Measurements from ENCODE around the gene TRMT44.
A peak's percentile ranks its signal among the peaks of the same experiment; 100 is the strongest.

Gene TRMT44

DNA sequence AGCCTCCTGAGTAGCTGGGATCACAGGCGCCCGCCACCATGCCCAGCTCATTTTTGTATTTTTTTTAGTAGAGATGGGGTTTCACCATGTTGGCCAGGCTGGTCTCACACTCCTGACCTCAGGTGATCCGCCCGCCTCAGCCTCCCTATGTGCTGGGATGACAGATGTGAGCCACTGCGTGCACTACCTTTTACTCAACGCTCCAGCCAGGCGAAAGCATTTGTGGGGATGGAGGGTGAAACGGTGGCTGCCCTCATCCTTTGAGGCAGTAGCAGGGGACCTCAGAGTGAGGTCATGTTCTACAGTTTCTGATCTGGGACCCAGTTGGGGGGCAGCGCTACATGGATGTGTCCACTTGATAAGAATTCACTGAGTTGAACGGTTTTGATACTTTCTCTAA lies 73.8 kb downstream of the TRMT44 start:
- Mint-ChIP-seq H3K4me1 (no peaks in the 10 kb centered on the region), H3K27me3 (no peaks in the 10 kb centered on the region), H3K9me3 (peaks cover 0 to 16% of the 10 kb centered on the region in 2 donors), H3K27ac (peak overlapping the region in 1 of 2 donors; percentile 42), H3K4me3 (no peak overlapping the region)
- ATAC-seq (no peak), DNase-seq (no peak)

DNA sequence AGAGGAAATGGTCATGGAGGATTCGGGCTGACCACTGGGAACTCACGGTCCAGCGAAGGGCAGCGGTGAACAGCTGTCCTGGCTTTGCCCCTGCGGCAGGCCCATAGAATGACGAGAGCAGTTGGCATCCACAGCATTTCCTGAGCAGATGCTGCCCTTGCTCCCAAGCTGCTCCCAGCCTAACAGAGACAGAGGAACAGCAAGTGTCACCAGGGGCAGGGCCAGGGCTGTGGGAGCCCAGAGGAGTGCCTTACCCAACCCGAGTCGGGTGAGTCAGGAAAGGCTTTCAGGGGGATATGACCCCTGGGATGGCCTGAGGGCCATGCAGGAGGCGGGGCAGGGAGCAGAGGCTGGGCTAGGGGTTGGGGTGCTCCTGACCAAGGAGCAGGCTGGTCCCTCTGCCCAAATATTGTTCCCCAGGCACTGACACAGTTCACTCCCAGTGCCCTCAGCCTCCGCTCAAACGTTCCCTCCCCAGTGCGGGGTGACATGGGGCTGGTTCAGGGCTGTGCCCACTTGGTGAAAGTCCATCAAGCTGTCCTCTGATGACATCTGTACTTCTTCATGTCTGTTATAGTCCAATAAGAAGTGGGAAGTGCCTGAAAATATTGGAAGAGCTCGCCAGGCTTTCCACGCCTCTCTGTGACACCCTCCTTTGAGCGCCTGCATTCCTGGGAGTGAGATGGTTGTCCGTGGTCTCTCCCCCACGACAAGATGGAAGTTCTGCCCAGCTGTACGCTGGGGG lies 74.9 kb downstream of the TRMT44 start:
- DNase-seq, result no peak
- ATAC-seq, result no peak
- Mint-ChIP-seq H3K27me3 (no peaks in the 10 kb centered on the region), H3K4me3 (no peak overlapping the region), H3K9me3 (peaks cover 0 to 27% of the 10 kb centered on the region in 2 donors), H3K4me1 (no peaks in the 10 kb centered on the region), H3K27ac (peak overlapping the region in 1 of 2 donors; percentile 74)

DNA sequence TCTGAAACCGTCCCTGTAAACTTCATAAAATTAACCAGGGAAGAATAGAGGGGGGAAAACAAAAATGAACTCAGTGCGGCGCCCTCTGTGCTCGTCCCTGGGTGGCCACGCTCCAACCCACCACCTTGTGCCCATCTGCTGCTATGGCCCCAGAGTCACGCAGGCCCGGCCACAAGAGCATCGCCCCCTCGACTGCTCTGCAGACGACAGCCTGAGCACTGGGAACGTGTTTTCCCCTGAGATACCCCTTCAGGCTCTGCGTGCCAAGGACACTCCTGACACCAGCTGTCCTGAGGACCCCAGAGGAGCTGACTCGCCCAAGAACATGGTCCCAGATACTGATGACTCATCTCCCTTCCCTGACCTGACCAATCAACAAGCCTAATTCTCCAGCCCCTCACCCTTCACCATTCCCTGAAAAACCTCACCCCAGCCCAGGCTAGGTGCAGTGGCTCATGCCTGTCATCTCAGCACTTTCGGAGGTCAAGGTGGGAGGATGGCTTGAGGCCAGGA lies 75.5 kb downstream of the TRMT44 start:
- H3K4me1 Mint-ChIP-seq, result no peaks in the 10 kb centered on the region
- H3K4me3 Mint-ChIP-seq, result no peak overlapping the region
- no peaks in the 10 kb centered on the region for H3K27me3 Mint-ChIP-seq
- DNase-seq, result no peak
- no peak for ATAC-seq
- peak overlapping the region in 1 of 2 donors; percentile 74 for H3K27ac Mint-ChIP-seq
- peaks cover 0 to 27% of the 10 kb centered on the region in 2 donors for H3K9me3 Mint-ChIP-seq

DNA sequence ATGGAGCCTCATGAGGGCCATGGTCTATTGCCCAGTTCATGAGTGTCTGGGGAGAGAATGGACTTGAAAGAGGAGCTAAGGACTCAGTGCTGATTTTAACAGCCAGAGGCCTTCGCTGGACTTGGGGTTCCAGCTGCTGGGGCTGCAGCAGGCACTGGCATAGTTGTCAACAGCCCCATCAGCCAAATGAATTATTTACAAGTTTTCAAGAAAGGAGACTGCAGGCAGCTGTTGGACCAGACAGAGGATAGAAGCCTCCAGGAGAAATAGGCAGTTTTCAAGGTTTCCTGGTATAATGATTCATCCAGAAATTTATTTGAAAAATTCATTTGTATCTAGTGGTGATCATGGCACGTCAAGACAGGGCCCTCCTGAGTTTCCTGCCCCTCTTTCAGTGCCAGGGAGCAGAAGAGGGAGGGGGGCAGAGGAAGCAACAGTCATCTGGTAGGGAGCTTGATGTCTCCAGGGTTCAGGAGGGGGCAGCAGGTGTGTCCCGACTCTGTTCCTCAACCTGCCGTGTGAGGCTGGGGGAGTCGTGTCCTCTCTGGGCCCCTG lies 76.5 kb downstream of the TRMT44 start:
- H3K27ac Mint-ChIP-seq, result no peak overlapping the region
- peaks cover 0 to 27% of the 10 kb centered on the region in 2 donors for H3K9me3 Mint-ChIP-seq
- DNase-seq (no peak), ATAC-seq (no peak)
- H3K4me1 Mint-ChIP-seq, result no peaks in the 10 kb centered on the region
- no peak overlapping the region for H3K4me3 Mint-ChIP-seq
- no peaks in the 10 kb centered on the region for H3K27me3 Mint-ChIP-seq

DNA sequence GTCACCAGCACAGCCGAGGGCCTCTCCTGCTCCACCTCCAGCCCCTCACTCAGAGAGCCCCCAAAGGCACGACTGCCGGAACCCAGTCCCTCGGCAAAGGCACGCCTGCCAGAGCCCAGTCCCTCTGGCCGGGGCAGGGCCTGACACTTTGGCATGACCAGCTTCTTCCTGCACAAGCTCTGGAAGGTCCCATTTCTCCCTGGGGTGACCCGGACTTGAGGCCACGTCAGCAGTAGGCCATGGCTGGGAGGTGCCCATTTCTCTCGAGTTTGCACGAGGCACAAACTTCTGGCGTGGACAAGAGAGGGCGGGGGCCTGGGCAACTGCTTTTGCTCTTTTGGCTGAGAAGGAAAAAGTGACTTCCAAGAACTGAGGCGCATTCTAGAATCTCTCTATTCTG lies 77.4 kb downstream of the TRMT44 start:
- Mint-ChIP-seq H3K27ac (no peak overlapping the region), H3K4me3 (no peak overlapping the region), H3K4me1 (no peaks in the 10 kb centered on the region), H3K27me3 (no peaks in the 10 kb centered on the region), H3K9me3 (peaks cover 0 to 24% of the 10 kb centered on the region in 2 donors)
- ATAC-seq, result no peak
- no peak for DNase-seq

DNA sequence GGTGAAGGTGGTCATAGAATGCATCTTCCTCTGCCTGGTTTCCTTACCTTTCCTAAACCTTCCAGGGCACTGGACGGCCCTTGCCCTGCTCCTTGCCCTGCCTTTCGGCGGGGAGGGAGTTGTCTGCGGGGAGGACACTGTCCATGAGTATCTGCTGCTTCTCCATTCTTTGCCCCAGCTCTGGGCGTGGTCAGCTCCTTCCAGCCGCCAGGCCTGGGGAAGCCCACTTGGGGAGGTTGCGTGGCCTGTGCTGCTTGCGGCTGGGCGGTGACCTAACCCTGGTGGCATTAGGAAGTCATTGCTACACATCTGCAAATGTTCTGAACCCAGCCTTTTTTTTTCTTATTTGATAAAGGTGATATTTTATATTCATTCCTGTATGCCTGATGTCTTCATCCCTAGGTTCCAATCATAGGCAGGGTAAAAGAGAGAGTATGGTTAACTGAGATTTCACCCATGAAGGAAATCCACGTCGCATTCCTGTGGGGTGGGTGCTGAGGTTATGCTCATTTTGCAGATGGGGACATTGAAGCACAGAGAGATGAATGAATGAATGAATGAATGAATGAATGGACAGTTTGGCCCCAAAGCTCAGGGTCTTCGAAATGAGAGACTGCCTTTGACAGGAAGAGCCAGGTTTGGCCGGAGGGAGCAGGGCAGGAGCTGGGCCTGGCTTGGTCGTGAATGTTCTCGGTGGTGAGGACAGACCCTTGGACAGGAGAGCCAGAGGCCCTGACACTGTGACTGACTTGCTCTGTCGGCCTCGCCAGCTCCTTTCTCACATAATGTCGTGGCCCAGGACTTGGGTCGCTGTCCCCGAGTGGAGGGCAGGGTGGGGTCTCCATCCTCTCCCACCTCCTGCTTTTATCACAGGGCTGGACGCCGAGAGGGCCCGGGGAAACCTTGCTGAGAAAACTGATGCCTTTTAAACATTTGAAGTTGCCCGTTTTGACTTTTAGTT lies 81.9 kb downstream of the TRMT44 start:
- DNase-seq (no peak), ATAC-seq (no peak)
- Mint-ChIP-seq H3K27me3 (no peaks in the 10 kb centered on the region), H3K9me3 (peaks cover 0 to 16% of the 10 kb centered on the region in 2 donors), H3K4me1 (no peaks in the 10 kb centered on the region), H3K27ac (no peak overlapping the region), H3K4me3 (no peak overlapping the region)

DNA sequence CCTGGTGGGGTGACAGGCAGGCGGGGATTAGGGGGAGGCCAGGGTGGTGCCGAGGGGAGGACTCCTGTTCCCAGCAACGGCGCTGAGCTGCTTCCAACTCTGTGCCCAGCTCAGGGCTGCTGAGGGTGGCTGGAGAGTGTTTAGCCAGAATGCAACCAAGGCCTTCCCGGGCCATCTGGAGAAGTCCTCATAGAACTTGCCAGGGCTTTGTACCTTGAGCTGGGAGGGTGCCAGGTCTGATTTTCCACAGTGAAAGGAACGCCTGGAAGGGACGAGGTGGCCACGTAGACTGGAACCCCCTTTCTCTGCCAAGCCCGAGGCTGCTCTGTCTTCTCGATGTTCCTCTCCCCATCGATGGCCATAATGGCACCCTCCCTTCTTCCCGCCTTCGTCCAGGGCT lies 82.6 kb downstream of the TRMT44 start:
- no peak for DNase-seq
- no peaks in the 10 kb centered on the region for H3K27me3 Mint-ChIP-seq
- ATAC-seq, result no peak
- peaks cover 0 to 16% of the 10 kb centered on the region in 2 donors for H3K9me3 Mint-ChIP-seq
- no peaks in the 10 kb centered on the region for H3K4me1 Mint-ChIP-seq
- H3K27ac Mint-ChIP-seq, result no peak overlapping the region
- no peak overlapping the region for H3K4me3 Mint-ChIP-seq

DNA sequence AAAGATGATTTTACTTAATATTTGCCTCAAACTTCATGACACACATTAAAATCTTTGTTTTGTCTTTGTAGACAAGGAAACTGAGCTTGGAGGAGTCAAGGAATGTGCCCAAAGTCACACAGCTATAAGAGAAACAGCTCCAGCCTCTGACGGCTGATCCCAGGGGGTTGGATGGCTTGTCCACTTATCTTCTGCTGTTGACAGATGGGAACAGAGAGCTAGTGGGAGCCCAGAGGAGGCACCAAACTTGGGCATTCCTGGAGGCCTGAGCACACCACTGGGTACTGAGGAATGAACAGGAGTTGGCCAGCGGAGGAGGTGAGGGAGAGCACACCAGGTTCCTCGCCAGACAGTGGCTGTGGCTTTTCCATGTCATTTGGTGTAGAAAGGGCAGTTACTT lies 83.2 kb downstream of the TRMT44 start:
- peaks cover 0 to 16% of the 10 kb centered on the region in 2 donors for H3K9me3 Mint-ChIP-seq
- DNase-seq (no peak), ATAC-seq (no peak)
- H3K4me1 Mint-ChIP-seq, result no peaks in the 10 kb centered on the region
- no peaks in the 10 kb centered on the region for H3K27me3 Mint-ChIP-seq
- H3K4me3 Mint-ChIP-seq, result no peak overlapping the region
- no peak overlapping the region for H3K27ac Mint-ChIP-seq

DNA sequence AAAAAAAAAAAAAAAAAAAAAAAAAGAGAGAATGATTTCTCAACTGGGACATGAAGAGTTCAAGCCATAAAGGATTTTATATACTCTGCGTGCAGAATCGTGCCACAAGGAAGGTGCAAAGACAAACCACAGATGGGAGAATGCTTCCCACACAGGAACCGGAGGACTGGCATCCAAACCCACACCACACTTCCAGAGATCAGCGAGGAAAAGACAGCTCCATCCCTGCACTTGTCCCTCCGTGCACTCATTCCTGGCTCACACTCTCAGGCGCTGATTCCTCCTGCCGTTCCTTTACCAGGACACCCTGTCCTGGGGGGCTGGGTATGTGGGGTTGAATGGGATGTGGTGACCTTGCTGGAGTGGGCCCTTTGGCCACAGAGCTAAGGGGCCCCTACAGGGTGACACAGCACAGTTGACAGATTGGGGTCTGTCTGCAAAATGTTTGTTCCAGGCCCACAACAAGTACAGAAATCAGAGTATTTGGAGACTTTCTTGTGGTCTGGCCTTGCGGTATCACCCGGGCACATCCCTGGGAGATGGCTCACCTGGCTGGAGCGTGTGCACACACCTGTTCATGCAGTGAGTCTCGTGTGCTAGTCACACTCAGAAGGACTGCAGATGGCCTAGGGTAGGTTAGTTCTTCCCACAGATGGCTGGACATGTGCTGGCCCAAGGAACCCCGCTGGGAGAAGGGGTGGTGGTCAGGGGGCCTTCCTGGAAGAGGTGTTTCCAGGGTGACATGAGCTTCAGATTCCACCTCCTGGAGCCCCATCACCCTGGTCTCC lies 84.2 kb downstream of the TRMT44 start:
- ATAC-seq, result no peak
- H3K27ac Mint-ChIP-seq, result no peak overlapping the region
- peaks cover 0 to 7% of the 10 kb centered on the region in 2 donors for H3K9me3 Mint-ChIP-seq
- H3K4me3 Mint-ChIP-seq, result no peak overlapping the region
- DNase-seq, result no peak
- H3K4me1 Mint-ChIP-seq, result no peaks in the 10 kb centered on the region
- H3K27me3 Mint-ChIP-seq, result no peaks in the 10 kb centered on the region

DNA sequence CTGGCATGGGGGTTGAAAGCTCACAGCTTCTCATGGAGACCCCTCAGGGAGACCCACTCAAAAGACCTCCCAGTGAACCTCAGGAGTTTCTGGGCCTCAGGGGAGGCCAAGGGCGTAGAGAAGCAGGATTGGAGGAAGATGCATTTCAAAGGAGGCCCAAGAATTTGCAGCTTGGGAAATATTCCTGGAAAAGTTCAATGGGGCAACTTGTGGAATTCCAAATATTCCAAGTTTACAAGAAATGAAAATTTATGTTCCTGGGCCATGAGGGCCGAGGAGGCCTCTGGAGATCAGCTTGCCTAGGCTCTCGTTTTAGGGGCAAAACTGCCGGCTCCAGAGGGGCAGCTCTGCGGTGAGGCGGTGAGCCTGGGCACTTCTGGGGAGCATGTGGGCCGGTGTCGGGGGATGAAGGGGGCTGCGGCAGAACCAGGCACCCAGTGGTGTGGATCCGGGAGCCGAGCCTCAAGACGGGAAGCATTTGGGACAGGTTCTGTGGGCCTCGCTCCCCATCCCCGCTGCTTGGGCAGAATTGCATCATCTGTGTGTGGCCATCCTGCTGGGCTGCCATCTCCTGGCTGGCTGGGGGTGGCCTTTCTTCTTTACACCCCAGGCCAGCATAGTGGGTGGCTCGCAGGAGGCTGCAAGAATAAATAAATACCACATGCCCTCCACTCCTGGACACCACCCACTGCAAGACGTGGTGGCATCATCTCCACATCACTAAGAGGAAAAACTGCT lies 85.0 kb downstream of the TRMT44 start:
- no peaks in the 10 kb centered on the region for H3K27me3 Mint-ChIP-seq
- no peaks in the 10 kb centered on the region for H3K4me1 Mint-ChIP-seq
- no peak overlapping the region for H3K27ac Mint-ChIP-seq
- DNase-seq (no peak), ATAC-seq (no peak)
- no peaks in the 10 kb centered on the region for H3K9me3 Mint-ChIP-seq
- no peak overlapping the region for H3K4me3 Mint-ChIP-seq
